MCF 10A (cell line): Measurements from ENCODE around the gene GCC2. TPM values are rescaled to one million over a fixed set of nuclear protein-coding genes. Genes with fewer than 3 reads are reported as not detected.

Experiments
- BruUV-seq: library from RNA; stranded (reverse); fragments of 400-500 nt; replicated peaks from 2 replicates; lab custom pipeline; 2021; lab: Mats Ljungman, UMichigan
- CTCF ChIA-PET: fragments of 300-600 bp; sonication (Branson Sonifier 250); formaldehyde crosslinking; extraction: SDS; loops from one replicate; lab custom pipeline; 2021; ENCODE audit warnings: antibody characterized with exemption, inconsistent platforms; lab: Yijun Ruan, JAX
- POLR2A ChIA-PET: fragments of 300-600, 350-650 bp; sonication (Branson Sonifier 250); formaldehyde crosslinking; extraction: SDS; loops from one replicate; lab custom pipeline; 2020; ENCODE audit warnings: antibody characterized with exemption, inconsistent platforms; lab: Yijun Ruan, JAX
- DNase-seq: peaks from one replicate; pipeline ENCODE4 v3.0.0-alpha.2; 2018; ENCODE audit not compliant: unreplicated experiment
- H3K27ac Mint-ChIP-seq: one replicate; pipeline ENCODE4 v1.8.0; 2022; ENCODE audit warnings: mild to moderate bottlenecking, low read depth, mixed read lengths; ENCODE audit not compliant: unreplicated experiment
- H3K27me3 Mint-ChIP-seq: one replicate; pipeline ENCODE4 v1.8.0; 2022; ENCODE audit warnings: mixed read lengths; ENCODE audit not compliant: insufficient read depth, unreplicated experiment
- H3K36me3 Mint-ChIP-seq: one replicate; pipeline ENCODE4 v1.8.0; 2022; ENCODE audit warnings: mild to moderate bottlenecking, moderate library complexity, mixed read lengths; ENCODE audit not compliant: insufficient read depth, unreplicated experiment
- H3K4me1 Mint-ChIP-seq: one replicate; pipeline ENCODE4 v1.8.0; 2022; ENCODE audit warnings: mixed read lengths; ENCODE audit not compliant: insufficient read depth, unreplicated experiment
- H3K4me3 Mint-ChIP-seq: one replicate; pipeline ENCODE4 v1.8.0; 2022; ENCODE audit warnings: mild to moderate bottlenecking, moderate library complexity, mixed read lengths; ENCODE audit not compliant: unreplicated experiment
- H3K9me3 Mint-ChIP-seq: one replicate; pipeline ENCODE4 v1.8.0; 2022; ENCODE audit warnings: mixed read lengths; ENCODE audit not compliant: unreplicated experiment
- CTCF ChIP-seq: fragments of 200-600 bp; IDR thresholded peaks from one replicate; pipeline ENCODE4 v1.8.0; 2022; ENCODE audit warnings: antibody characterized with exemption, mild to moderate bottlenecking; ENCODE audit not compliant: unreplicated experiment
- intact Hi-C: fragments of 100-400 bp; cut with micrococcal nuclease; formaldehyde crosslinking; loops from 2 replicates; pipeline ENCODE4 v1.14.1; 2022
- total RNA-seq: library from RNA; stranded (reverse); gene quantifications from 2 replicates; pipeline ENCODE4 v1.2.3, GENCODE V29; 2022

Gene GCC2
- total RNA-seq, 1 experiment from 2014 or later = 29.8 TPM

DNA sequence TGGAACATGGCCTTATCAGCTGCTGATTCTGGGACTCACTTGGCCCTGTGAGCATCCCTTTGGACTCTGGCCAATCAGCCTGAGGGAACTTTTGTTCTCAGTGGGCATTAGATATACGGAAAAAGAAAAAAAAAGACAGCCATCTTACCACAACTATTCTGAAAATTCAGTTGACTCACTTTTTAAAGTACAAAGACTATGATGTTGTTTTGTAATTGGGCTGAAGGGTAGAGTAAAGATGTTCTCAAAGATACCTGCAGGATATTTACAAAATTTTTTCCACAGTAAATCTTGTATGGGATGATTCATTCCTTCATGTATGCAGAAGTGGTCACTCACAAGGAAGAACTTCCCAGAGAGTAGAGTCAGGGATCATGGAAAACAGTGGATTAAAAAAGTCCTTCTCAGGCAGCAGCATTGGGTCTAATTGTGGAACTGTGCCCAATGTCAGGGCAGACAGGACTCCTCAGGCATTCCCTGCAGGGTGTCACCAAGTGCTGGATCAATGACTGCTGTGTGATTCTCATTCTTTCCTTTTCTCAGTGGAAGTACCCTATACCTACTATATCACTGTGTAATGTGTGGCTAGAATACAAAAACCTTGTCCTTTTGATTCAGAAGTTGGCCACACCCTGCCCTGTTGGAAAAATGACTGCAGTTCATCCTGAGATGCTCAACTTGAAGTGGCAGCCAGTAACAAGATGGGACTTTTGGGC lies 35.9 kb upstream of the GCC2 start:
- no peaks in the 10 kb centered on the region for H3K9me3 Mint-ChIP-seq
- peaks cover 42% of the 10 kb centered on the region for H3K4me1 Mint-ChIP-seq
- ChIA-PET POLR2A (interaction anchor here (0.6 to 5.2 kb wide), 16 partner anchors 11 to 208 kb away, joined by 3 to 59 read pairs (median 4); partner anchors contain the start of genes GCC2 and LIMS1), CTCF (interaction anchor here (0.7 to 1.8 kb wide), 6 partner anchors 10 to 223 kb away, joined by 4 to 12 read pairs (median 5); no protein-coding TSS in a partner anchor)
- H3K27me3 Mint-ChIP-seq = no peaks in the 10 kb centered on the region
- no peaks in the 10 kb centered on the region for H3K36me3 Mint-ChIP-seq
- peak overlapping the region; percentile 85 for H3K27ac Mint-ChIP-seq
- no peak for TF ChIP-seq CTCF
- no TSS peak for BruUV-seq
- H3K4me3 Mint-ChIP-seq = peak overlapping the region; percentile 17
- DNase-seq = peak; percentile 99
- intact Hi-C loops = loop anchor here (1.0 kb wide), 1 partner anchor 36 kb away; the partner anchor contains the start of gene GCC2

- Mint-ChIP-seq H3K9me3 (no peaks in the 10 kb centered on the region), H3K27ac (peak overlapping the region; percentile 85), H3K36me3 (no peaks in the 10 kb centered on the region), H3K27me3 (no peaks in the 10 kb centered on the region), H3K4me3 (peak overlapping the region; percentile 17), H3K4me1 (peaks cover 42% of the 10 kb centered on the region)
- no TSS peak for BruUV-seq
- peak; percentile 30 for DNase-seq
- ChIA-PET CTCF (no interaction called here), POLR2A (interaction anchor here (4.0 kb wide), 1 partner anchor 35 kb away, joined by 21 read pairs; the partner anchor contains the start of gene GCC2)
- no peak for TF ChIP-seq CTCF
- intact Hi-C loops = loop anchor here (1.0 kb wide), 1 partner anchor 36 kb away; the partner anchor contains the start of gene GCC2
These were observed 35.3 kb upstream of the GCC2 start for GRCh38 chr2:108413711-108414095.

DNA sequence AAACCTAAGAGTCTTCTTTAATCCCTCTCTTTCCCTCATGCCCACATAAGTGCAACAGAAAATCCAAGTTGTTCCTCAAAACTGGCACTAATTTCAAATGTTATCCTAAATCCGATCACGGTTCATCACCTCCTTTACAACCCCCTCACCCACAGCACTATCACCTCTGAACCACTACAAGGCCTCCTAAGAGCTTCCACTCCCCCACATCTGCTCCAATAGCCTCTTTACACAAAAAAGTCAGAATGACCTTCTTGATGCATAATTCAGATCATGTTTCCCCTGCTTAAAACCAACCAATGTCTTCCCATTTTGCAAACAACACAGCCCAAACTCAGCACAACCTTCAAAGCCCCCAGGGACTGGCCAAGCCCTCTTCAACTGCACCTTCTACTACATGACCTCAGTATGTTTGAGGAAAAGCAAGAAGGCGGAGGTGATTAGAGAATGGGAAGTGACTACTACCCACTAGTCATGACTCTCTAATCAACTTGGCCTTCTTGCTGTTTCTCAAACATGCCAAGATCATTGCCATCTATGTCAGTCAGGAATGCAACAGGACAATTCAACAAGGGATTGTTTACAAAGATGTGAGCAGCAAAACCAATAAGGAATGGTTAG lies 34.6 kb upstream of the GCC2 start:
- Mint-ChIP-seq H3K27ac (peak overlapping the region; percentile 85), H3K4me1 (peaks cover 36% of the 10 kb centered on the region), H3K9me3 (no peaks in the 10 kb centered on the region), H3K36me3 (no peaks in the 10 kb centered on the region), H3K27me3 (no peaks in the 10 kb centered on the region), H3K4me3 (no peak overlapping the region)
- no TSS peak for BruUV-seq
- ChIA-PET CTCF (no interaction called here), POLR2A (interaction anchor here (0.7 to 4.0 kb wide), 3 partner anchors 34 to 1023 kb away, joined by 3 to 21 read pairs (median 4); partner anchors contain the start of gene GCC2)
- TF ChIP-seq CTCF = no peak
- no peak for DNase-seq
- intact Hi-C loops = no loop called here

GRCh38 chr2:108414945-108415344 lies 34.1 kb upstream of the GCC2 start:
- H3K4me3 Mint-ChIP-seq = no peak overlapping the region
- ChIA-PET CTCF (interaction anchor here (0.5 kb wide), 1 partner anchor 54 kb away, joined by 4 read pairs; no protein-coding TSS in a partner anchor), POLR2A (interaction anchor here (0.8 to 4.0 kb wide), 2 partner anchors 34 to 77 kb away, joined by 3 to 21 read pairs; partner anchors contain the start of gene GCC2)
- no peaks in the 10 kb centered on the region for H3K27me3 Mint-ChIP-seq
- H3K36me3 Mint-ChIP-seq = no peaks in the 10 kb centered on the region
- TF ChIP-seq CTCF = no peak
- H3K9me3 Mint-ChIP-seq = no peaks in the 10 kb centered on the region
- no peak for DNase-seq
- no TSS peak for BruUV-seq
- peaks cover 31% of the 10 kb centered on the region for H3K4me1 Mint-ChIP-seq
- H3K27ac Mint-ChIP-seq = peak overlapping the region; percentile 85
- intact Hi-C loops = no loop called here
